ENCODE measurements around the gene CCDC93.

The CCDC93 gene, protein sequence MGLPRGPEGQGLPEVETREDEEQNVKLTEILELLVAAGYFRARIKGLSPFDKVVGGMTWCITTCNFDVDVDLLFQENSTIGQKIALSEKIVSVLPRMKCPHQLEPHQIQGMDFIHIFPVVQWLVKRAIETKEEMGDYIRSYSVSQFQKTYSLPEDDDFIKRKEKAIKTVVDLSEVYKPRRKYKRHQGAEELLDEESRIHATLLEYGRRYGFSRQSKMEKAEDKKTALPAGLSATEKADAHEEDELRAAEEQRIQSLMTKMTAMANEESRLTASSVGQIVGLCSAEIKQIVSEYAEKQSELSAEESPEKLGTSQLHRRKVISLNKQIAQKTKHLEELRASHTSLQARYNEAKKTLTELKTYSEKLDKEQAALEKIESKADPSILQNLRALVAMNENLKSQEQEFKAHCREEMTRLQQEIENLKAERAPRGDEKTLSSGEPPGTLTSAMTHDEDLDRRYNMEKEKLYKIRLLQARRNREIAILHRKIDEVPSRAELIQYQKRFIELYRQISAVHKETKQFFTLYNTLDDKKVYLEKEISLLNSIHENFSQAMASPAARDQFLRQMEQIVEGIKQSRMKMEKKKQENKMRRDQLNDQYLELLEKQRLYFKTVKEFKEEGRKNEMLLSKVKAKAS
- total RNA-seq, result 52.0 to 145 (median 100) reads per million in 17 experiments

DNA sequence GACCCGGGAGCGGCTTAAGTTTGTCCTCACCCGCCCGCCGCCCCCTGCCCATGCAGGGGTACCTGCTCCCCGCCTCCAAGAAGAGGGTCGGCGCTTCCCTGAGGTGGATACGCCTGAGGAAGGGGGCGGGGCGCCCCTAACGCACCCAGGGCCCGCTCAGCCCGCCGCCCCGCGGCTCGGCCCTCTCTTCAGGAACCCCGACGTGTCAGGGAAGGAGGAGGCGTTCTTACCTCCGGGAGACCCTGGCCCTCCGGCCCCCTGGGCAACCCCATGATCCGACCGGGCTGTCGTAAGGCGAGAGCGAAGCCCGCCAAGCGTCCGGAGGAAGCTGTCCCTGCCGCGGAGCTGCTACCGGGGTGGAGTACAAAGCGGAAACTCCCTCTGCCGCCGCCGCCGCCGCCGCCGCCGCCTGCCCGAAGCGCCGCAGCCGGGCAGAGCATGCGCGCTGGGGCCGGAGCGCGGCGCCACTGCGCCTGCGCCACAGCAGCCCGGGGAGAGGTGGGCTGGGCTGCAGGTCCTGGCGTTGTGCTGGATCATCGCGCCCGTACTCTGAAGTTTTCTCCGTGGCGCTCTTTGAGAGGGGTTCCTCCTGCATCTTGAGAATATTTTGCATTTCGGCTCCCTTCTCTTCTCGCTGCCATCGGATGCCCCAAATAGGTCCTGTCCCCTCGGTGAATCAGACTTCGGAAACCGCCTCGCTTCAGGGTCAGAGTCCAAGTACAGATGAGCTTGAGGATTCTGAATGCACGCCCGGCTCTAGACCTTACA is at the start of gene CCDC93:
TSS of gene CCDC93 (minus strand) at position 347 of the 768 bp plus-strand sequence. CDS start at position 272, 75 bp downstream.
- DNase-seq, result peak; percentile 92 to 96 (median 96)

DNA sequence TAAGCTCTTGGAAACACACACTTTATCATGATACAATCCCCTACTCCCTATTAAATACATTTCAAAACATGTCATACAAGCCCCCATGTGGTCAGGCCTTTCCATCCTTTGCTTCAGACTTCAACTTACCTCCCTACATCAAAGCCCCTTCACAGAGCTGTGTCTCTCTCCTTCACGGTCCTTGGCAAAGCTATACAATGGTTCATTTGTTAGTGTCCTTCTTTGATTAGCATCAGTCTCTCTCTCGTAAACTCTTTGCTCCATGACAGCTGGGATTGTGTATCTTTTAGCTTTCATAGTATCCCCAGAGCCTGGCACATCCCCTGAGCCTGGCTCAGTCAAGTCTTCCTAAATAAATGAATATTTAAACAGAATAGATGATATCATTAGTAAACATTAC is 48.8 kb upstream of the CCDC93 start:
- DNase-seq, result no peak

DNA sequence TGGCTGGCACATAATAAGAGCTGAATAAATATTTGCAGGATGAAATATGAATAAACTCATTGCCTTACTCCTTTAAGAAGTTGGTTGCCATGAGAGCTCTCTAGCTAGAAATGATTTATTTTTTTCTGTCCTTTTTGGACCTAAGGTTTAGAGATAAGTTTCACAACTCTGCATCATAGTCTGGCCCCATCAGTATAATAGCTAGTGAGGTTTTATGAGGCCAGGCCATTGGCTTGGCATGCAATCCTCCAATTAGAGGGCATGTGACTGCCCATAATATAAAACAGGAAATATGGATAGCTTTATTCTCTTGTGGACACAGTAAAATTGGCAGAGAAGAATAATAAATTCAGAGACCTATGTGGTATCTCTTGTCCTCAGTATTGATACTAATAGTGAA is 48.2 kb upstream of the CCDC93 start:
- DNase-seq, result peak in 1 of 4 experiments; percentile 26

DNA sequence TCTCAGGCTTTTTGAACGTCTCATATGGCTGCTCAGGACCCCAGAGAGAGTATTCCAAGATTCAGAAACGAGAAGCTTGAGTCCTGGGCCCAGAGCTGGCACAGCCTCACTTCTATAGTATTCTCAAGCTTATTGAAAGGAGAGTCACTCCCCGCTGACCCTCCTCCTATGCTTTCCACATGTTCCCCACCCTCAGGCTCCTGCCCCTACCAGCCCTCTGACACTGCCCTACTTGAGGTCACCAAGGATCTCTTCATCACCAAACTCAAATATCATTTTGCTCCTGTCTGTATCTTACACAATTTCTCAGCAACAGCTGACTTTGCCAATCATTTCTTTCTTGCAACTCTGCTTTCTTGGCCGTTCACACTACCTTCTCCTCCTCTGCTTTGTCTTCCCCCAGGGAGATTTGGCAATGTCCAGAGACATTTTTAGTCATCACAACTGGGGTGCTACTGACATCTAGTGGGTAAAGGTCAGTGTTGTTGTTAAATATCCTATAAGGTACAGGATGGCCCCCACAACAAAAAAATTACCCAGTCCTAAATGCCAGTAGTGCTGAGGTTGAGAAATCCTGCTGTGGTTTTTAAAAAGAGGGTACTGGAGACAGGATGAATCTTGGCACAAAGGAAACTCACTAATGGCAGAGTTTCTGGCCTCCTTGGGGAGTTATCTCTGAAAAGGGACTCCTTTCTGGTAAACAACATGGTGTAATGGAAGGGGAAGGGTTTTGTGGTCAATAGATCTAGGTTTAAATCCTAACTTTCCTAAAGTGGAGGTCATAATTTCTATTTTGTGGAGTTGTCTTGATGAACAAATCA is 47.5 kb upstream of the CCDC93 start:
- peak; percentile 74 to 91 (median 85) for DNase-seq

DNA sequence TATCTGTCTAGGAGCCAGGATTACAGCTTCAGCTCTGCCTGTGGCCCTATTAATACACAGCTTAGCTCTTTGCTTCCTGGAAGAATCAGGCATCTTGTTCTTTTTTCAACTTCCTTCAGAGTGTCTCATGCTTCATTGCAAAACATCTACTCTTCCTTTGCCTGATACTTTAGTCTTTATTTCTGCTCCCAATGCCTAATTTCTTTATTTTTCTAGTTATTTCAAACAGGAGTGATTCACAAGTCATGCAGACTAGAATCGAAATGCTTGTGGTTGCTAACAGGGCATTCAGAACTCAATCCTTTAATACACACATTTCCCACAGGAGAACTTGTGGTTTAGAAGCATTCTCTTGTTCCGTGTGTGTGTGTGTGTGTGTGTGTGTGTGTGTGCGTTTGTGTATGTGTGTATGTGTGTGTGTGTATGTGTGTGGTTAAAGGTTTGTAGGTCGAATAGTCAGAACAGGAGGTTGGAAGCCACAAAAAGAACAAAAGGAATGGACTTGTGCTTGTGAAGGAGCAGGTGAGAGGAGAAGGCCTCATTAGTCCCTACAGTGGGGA is 46.1 kb upstream of the CCDC93 start:
- DNase-seq, result peak; percentile 34 to 69 (median 50)

DNA sequence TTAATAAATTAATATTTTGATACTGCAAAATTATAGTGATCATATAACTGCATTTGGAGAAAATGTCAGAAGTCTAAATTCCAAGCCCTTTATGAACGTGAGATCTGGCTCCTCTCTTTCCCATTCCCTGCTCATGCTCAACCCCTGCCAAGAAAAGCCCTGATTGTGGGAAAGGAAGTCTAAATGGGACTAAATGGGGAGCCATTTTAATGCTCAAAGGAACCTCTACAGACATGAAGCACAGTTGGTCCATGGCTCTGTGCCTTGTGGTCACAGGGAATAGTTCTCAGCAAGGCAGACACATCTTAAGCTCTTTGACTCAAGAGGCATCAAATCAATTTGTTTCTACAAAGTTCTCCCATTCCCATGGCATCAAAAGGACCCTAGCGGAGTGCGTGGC is 45.1 kb upstream of the CCDC93 start:
- no peak for DNase-seq

- DNase-seq, result no peak
Measured at GRCh38 chr2:118056801-118057200, 42.9 kb upstream of the CCDC93 start.

- peak; percentile 78 to 93 (median 88) for DNase-seq
Measured at GRCh38 chr2:118056165-118056534, 42.3 kb upstream of the CCDC93 start.

DNA sequence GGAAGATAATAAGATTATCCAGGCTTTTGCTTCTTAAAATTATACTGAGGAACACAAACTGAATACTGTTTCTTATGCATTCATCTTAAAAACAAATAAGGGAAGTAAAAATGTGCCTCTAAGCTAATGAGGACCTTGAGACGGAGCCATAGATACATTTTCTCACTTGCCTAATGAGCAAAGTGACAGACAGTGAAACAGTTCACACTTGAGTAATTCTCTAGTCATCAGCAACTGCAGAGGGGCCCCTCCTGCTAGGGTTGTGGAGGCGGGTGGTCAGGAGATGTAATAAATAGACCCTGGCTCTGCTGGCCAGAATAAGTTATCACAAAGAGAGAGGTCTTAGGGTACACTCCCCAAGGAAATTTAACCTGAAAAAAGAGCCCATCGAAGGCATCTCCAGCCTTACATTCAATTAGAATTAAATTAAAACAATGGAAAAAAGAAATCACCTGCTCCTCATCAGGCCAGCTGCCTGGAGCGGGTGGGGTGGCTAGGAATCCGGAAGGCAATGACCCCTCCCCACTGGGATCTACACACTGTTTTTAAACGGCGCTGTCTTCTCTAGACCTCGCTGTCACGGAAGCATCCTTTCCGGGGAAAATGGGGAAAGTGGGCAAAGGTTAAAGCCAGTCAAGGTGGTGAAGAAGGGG is 41.8 kb upstream of the CCDC93 start:
- peak in 3 of 4 experiments; percentile 27 to 66 (median 57) for DNase-seq

- no peak for DNase-seq
Measured at GRCh38 chr2:118054213-118055008, 40.5 kb upstream of the CCDC93 start.

- no peak for DNase-seq
Measured at GRCh38 chr2:118053681-118054080, 39.8 kb upstream of the CCDC93 start.

DNA sequence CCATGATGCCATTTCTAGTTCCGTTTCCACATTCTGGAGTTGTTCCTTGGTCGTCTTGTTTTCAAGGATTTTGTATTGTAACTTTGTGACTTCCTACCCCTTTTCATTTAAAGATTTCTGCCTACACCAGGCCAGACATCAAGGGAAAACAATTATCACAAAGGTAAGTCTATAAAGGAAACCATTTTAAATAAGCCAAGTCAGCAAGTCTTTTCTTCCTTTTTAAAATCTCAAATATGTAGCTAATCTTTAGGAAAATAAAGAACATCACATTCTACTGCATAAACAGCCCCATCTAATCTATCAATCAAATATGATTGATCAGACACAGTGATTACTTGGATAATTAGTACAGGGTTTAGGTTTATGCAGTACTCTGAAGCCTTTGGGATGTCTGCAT is 38.6 kb upstream of the CCDC93 start:
- DNase-seq, result no peak

GRCh38 chr2:118051826-118052358 is 38.0 kb upstream of the CCDC93 start:
- no peak for DNase-seq

GRCh38 chr2:118050974-118051373 is 37.1 kb upstream of the CCDC93 start:
- no peak for DNase-seq

GRCh38 chr2:118050386-118050785 is 36.5 kb upstream of the CCDC93 start:
- DNase-seq, result no peak

- peak in 2 of 4 experiments; percentile 27 to 43 for DNase-seq
Measured at GRCh38 chr2:118049816-118050140, 35.9 kb upstream of the CCDC93 start.

GRCh38 chr2:118049140-118049815 is 35.4 kb upstream of the CCDC93 start:
- peak in 1 of 4 experiments; percentile 6 for DNase-seq

DNA sequence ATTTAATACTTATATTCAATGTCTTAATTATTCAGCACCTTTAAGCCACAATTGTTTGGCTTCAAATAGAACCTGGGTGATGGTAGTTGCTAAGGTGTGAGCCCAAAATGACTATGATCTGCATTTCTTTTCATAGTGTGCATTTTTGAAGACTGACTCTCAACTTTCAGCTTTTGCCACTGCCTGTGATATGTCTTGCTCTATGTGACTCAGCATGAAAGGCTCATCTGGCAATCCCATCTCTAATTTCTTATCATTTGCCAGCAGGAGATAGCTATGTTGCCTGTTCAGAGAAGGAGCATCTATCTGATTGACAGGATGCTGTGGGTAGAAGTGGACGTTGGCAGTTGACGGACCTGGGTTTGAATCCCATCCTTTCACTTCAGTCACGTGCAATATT is 34.5 kb upstream of the CCDC93 start:
- no peak for DNase-seq

GRCh38 chr2:118047380-118047826 is 33.5 kb upstream of the CCDC93 start:
- DNase-seq, result peak in 1 of 4 experiments; percentile 2

Data from suppressor macrophage (primary cell).